ENCODE measurements around the gene NEK6.

NEK6 gene

GRCh38 chr9:124352616-124353015, 94.9 kb downstream of the NEK6 start:
- DNase-seq (ENCODE audit: low read depth) = no peak
- H3K4me3 ChIP-seq (ENCODE audit: low read depth, low read length) = no peak overlapping the region
- no peak for TF ChIP-seq MAX (IDR thresholded peaks at IDR 0.05; ENCODE audit: low read depth, low read length)
- TF ChIP-seq POLR2A (IDR thresholded peaks at IDR 0.05; ENCODE audit: extremely low read depth, insufficient read length) = no peak
- no peak for TF ChIP-seq MYC (IDR thresholded peaks at IDR 0.05; ENCODE audit: low read depth, low read length)

GRCh38 chr9:124353166-124353768, 95.5 kb downstream of the NEK6 start:
- no peak for DNase-seq (ENCODE audit: low read depth)
- H3K4me3 ChIP-seq (ENCODE audit: low read depth, low read length) = no peak overlapping the region
- no peak for TF ChIP-seq CTCF (IDR thresholded peaks at IDR 0.05; ENCODE audit: low read depth, low read length)
- TF ChIP-seq MYC (IDR thresholded peaks at IDR 0.05; ENCODE audit: low read depth, low read length) = no peak
- TF ChIP-seq POLR2A (IDR thresholded peaks at IDR 0.05; ENCODE audit: extremely low read depth, insufficient read length) = no peak
- TF ChIP-seq MAX (IDR thresholded peaks at IDR 0.05; ENCODE audit: low read depth, low read length) = no peak

- no peak for TF ChIP-seq CTCF (IDR thresholded peaks at IDR 0.05; ENCODE audit: low read depth, low read length)
- TF ChIP-seq POLR2A (IDR thresholded peaks at IDR 0.05; ENCODE audit: extremely low read depth, insufficient read length) = no peak
- TF ChIP-seq MAX (IDR thresholded peaks at IDR 0.05; ENCODE audit: low read depth, low read length) = no peak
- TF ChIP-seq MYC (IDR thresholded peaks at IDR 0.05; ENCODE audit: low read depth, low read length) = no peak
- no peak overlapping the region for H3K4me3 ChIP-seq (ENCODE audit: low read depth, low read length)
- DNase-seq (ENCODE audit: low read depth) = no peak
These were observed 96.1 kb downstream of the NEK6 start for GRCh38 chr9:124353811-124354274.

- TF ChIP-seq POLR2A (IDR thresholded peaks at IDR 0.05; ENCODE audit: extremely low read depth, insufficient read length) (no peak), MAX (IDR thresholded peaks at IDR 0.05; ENCODE audit: low read depth, low read length) (no peak), CTCF (IDR thresholded peaks at IDR 0.05; ENCODE audit: low read depth, low read length) (no peak), MYC (IDR thresholded peaks at IDR 0.05; ENCODE audit: low read depth, low read length) (no peak)
- no peak overlapping the region for H3K4me3 ChIP-seq (ENCODE audit: low read depth, low read length)
- no peak for DNase-seq (ENCODE audit: low read depth)
These were observed 96.7 kb downstream of the NEK6 start for GRCh38 chr9:124354346-124355038.

- no peak overlapping the region for H3K4me3 ChIP-seq (ENCODE audit: low read depth, low read length)
- TF ChIP-seq MAX (IDR thresholded peaks at IDR 0.05; ENCODE audit: low read depth, low read length) (no peak), MYC (IDR thresholded peaks at IDR 0.05; ENCODE audit: low read depth, low read length) (no peak), POLR2A (IDR thresholded peaks at IDR 0.05; ENCODE audit: extremely low read depth, insufficient read length) (no peak), CTCF (IDR thresholded peaks at IDR 0.05; ENCODE audit: low read depth, low read length) (no peak)
- DNase-seq (ENCODE audit: low read depth) = no peak
These were observed 97.5 kb downstream of the NEK6 start for GRCh38 chr9:124355039-124355940.

Measured in NB4 (cell line).